HG02973 (cell line): ENCODE results near the gene RHOBTB1.
"Not testable (repeated sequence)": the region's sequence is repeated elsewhere in the genome, so short reads cannot be mapped to it uniquely, and the experiment has no call there.

Experiments used
- ATAC-seq: cut with Tn5 transposase; IDR thresholded peaks from one replicate; pipeline ENCODE4 v1.9.1; 2021; ENCODE audit warnings: moderate library complexity; ENCODE audit not compliant: unreplicated experiment

The RHOBTB1 gene

GRCh38 chr10:60871215-60871614 lies 72.8 kb downstream of the RHOBTB1 start:
- ATAC-seq: no peak

GRCh38 chr10:60870803-60871202 lies 73.2 kb downstream of the RHOBTB1 start:
- ATAC-seq: no peak

GRCh38 chr10:60870416-60870728 lies 73.6 kb downstream of the RHOBTB1 start:
- ATAC-seq: no peak

- ATAC-seq: no peak
Observed at GRCh38 chr10:60869652-60870415, 74.2 kb downstream of the RHOBTB1 start.

- ATAC-seq: no peak
Observed at GRCh38 chr10:60868946-60869345, 75.0 kb downstream of the RHOBTB1 start.

GRCh38 chr10:60865198-60865783 lies 78.7 kb downstream of the RHOBTB1 start:
- ATAC-seq: no peak

- ATAC-seq: no peak
Observed at GRCh38 chr10:60863796-60864195, 80.2 kb downstream of the RHOBTB1 start.

GRCh38 chr10:60862517-60862916 lies 81.5 kb downstream of the RHOBTB1 start:
- ATAC-seq: no peak

GRCh38 chr10:60856405-60856804 lies 87.6 kb downstream of the RHOBTB1 start:
- ATAC-seq: no peak

GRCh38 chr10:60853637-60854036 lies 90.3 kb downstream of the RHOBTB1 start:
- ATAC-seq: no peak

- ATAC-seq: no peak
Observed at GRCh38 chr10:60853107-60853506, 90.9 kb downstream of the RHOBTB1 start.

GRCh38 chr10:60849740-60850139 lies 94.2 kb downstream of the RHOBTB1 start:
- no peak for ATAC-seq

- ATAC-seq: no peak
Observed at GRCh38 chr10:60849217-60849616, 94.8 kb downstream of the RHOBTB1 start.

- ATAC-seq: no peak
Observed at GRCh38 chr10:60848680-60849079, 95.3 kb downstream of the RHOBTB1 start.

- no peak for ATAC-seq
Observed at GRCh38 chr10:60848126-60848525, 95.9 kb downstream of the RHOBTB1 start.

- ATAC-seq: no peak
Observed at GRCh38 chr10:60846173-60846572, 97.8 kb downstream of the RHOBTB1 start.

GRCh38 chr10:60845038-60845437 lies 98.9 kb downstream of the RHOBTB1 start:
- no peak for ATAC-seq

GRCh38 chr10:60842694-60843093 lies 101.3 kb downstream of the RHOBTB1 start:
- no peak for ATAC-seq

GRCh38 chr10:60841227-60841626 lies 102.8 kb downstream of the RHOBTB1 start:
- not testable (repeated sequence) for ATAC-seq

GRCh38 chr10:60835049-60835448 lies 108.9 kb downstream of the RHOBTB1 start:
- ATAC-seq: no peak

GRCh38 chr10:60834401-60834800 lies 109.6 kb downstream of the RHOBTB1 start:
- no peak for ATAC-seq

- ATAC-seq: not testable (repeated sequence)
Observed at GRCh38 chr10:60832136-60832535, 111.8 kb downstream of the RHOBTB1 start.

- no peak for ATAC-seq
Observed at GRCh38 chr10:60828489-60828852, 115.5 kb downstream of the RHOBTB1 start.
